Uterus (tissue), 2 donors: ENCODE measurements around the gene TOR1A.

Experiments used
- CTCF ChIP-seq, 4 experiments: fragments of 200-600 bp in 2 of 4; fragments of 450-650 bp in 2 of 4; sonication (generic) in 2 of 4; IDR thresholded peaks; one replicate each; pipeline ENCODE4 v1.5.1; 2016 to 2019; ENCODE audit warnings: antibody characterized with exemption in 4 of 4, mild to moderate bottlenecking in 2 of 4, moderate library complexity in 1 of 4
- POLR2A ChIP-seq, 2 donors: fragments of 450-650 bp; IDR thresholded peaks; one replicate each; pipeline ENCODE4 v1.6.1; 2016; ENCODE audit warnings: antibody characterized with exemption in 2 of 2, mild to moderate bottlenecking in 1 of 2, moderate library complexity in 1 of 2

GRCh38 chr9:129834489-129835127, 10.7 kb upstream of the TOR1A start:
- no peak for TF ChIP-seq CTCF (IDR thresholded peaks at IDR 0.05)
- no peak for TF ChIP-seq POLR2A (IDR thresholded peaks at IDR 0.05)
